Right lung (tissue), 5 donors: ENCODE measurements around the gene MST1. TPM values are rescaled to one million over a fixed set of nuclear protein-coding genes. Genes with fewer than 3 reads are reported as not detected.
A peak's percentile ranks its signal among the peaks of the same experiment; 100 is the strongest.

Experiments used
- DNase-seq, 2 donors: peaks; one replicate each; pipeline ENCODE4 v3.0.0-alpha.2; 2013
- polyA plus RNA-seq, 5 donors: library from polyadenylated mRNA; unstranded; fragments of 120-200 nt; gene quantifications; one replicate each; pipeline versions ENCODE4 v1.2.1 to v1.2.3, GENCODE V29; 2013; ENCODE audit warnings: inconsistent platforms in 1 of 5, low replicate concordance in 1 of 5; ENCODE audit not compliant: insufficient read length in 5 of 5, insufficient read depth in 1 of 5

Gene MST1
- polyA plus RNA-seq, 5 donors, result 21.3 to 54.2 (median 40.5) TPM

DNA sequence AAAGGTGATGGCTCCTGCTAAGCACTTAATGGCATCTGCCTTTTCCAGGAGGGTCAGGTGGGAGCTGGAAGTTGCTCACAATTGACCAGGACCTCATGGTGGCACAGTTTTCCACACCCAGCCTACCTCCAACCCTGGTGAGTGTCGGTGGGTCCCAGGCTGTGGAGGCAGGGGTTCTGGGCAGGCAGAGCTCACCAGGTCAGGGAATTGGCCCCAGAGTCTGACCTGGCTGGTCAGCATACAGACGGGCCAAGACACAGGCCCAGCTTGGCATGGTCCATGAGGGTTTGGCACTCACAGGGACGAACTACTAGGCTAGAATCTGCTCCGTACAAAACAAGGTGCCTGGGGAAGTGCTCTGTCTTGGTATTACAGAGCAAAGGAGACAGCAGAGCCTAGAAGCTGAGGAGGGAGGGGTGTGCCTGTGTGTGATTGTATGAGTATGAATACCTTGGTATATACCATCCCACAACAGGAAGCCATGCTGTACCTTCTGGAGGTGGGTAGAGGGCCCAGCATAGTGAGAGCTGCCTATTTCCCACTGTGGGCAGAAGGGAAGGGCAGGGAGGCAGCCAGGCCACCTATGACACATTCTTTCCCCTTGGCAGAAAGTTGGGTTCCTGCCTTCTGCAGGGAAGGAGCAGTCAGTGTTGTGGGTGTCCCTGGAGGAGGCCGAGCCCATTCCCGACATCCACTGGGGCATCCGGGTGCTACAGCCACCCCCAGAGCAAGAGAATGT is 8.6 kb downstream of the MST1 start:
- DNase-seq, result no peak

DNA sequence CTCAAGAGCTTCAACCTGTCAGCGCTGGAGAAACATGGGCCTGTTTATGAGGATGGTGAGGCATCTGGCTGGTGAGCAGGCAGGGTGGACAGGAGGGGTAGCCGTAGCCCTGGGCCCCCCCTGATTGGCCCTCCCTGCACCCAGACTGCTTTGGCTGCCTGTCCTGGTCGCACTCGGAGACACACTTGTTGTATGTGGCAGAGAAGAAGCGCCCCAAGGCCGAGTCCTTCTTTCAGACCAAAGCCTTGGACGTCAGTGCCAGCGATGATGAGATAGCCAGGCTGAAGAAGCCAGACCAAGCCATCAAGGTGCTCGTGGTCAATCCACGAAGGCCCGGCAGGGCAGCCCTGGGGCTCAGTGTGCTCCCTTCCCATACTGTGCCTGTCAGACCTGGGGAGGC is 13.4 kb downstream of the MST1 start:
- DNase-seq, result no peak

DNA sequence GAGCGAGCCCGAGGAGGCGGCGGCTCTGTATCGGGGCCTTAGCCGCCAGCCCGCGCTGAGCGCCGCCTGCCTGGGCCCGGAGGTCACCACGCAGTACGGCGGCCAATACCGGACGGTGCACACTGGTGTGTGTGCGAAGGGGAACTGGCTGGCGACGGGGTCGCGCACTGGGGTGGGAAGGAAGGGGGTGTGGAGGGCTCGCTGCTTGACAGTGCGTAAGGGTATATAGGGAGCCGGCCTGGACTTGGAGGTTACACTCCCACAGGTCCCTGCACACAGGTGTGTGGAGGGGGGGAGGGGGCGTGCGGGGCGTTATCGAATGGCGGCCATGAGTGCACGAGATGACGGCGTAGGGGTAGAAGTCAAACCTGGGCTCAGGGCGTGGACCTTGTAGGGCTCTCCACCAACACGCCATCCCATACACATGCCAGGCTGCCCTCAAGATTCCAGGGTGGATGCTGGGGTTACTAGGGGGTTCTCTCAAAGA is 14.7 kb downstream of the MST1 start:
- DNase-seq, result no peak

GRCh38 chr3:49673715-49674496 is 15.4 kb downstream of the MST1 start, which contains the start of gene APEH:
TSS of gene APEH (plus strand) at chr3:49674351. CDS start at chr3:49674402, 51 bp downstream.
- DNase-seq, result peak; percentile 96

DNA sequence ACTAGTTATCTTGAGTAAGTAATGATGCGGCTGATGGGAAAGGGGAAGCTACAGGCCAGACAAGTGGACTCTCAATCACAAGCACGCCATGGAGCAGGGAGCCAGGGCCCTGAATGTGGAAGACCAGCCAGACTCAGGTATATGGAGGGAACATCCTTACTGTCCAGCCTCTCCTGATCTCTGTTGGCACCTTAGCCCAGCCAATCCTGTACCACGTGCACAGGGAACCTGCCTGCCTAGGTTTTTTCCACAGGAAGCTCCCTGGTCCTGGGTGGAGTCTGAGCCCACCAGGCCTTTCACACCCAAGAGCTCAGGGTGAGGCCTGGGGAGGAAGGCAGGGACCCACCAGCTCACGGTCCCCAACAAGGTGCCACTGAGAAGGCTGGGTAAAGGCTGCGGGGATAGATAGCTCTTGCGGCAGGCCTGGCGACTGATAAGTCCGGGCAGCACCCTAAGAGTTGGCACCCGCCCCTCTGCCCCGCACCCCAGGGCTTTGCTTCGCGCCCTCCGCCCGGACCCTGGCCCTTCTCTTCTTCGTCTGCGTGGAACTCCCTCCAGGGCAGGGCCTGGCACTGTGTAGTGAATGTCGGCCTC is 16.1 kb downstream of the MST1 start:
- peak in 1 of 2 donors; percentile 6 for DNase-seq

- peak; percentile 38 to 56 for DNase-seq
These were observed 17.7 kb downstream of the MST1 start for GRCh38 chr3:49671291-49672288.

GRCh38 chr3:49670940-49671290 is 18.4 kb downstream of the MST1 start:
- no peak for DNase-seq

DNA sequence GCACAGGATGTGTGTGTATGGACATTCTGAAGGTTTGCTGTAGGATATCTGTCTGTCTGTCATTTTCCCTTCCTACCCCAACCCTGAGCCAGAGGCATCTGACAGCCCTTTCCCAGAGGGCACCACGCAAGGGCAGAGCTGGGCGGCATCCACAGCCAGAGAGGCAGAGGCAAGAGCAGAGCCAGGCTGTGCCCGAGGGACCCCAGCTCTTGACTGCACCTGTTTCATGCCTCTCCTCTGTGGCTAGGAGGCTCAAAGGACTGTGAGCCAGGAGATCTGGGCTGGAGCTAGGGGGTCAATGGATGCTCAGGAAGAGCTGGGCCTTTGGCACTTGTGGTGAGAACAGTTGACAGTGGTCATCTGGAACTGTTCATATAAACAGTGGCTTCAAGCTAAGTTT is 19.9 kb downstream of the MST1 start:
- no peak for DNase-seq

- no peak for DNase-seq
These were observed 20.4 kb downstream of the MST1 start for GRCh38 chr3:49668861-49669260.

DNA sequence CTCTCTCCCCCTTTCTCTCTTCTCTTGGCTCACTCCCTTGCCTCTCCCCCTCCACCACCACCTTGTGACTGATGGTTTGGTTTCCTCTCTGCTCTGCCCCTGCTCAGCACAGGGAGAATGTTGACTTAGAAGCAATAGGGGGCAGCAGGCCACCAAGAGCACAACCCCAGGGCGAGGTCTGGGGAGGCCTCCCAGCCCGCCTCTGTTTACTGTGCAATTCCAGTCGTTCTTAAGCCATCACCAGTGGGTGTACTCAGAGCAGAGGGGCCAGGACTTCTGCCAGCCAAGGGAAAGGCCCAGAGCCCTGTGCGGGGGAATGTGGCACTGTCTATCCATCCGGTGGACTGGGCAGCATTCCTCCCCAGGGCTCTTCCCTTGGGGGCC is 20.9 kb downstream of the MST1 start:
- no peak for DNase-seq

GRCh38 chr3:49667701-49668413 is 21.4 kb downstream of the MST1 start:
- no peak for DNase-seq

DNA sequence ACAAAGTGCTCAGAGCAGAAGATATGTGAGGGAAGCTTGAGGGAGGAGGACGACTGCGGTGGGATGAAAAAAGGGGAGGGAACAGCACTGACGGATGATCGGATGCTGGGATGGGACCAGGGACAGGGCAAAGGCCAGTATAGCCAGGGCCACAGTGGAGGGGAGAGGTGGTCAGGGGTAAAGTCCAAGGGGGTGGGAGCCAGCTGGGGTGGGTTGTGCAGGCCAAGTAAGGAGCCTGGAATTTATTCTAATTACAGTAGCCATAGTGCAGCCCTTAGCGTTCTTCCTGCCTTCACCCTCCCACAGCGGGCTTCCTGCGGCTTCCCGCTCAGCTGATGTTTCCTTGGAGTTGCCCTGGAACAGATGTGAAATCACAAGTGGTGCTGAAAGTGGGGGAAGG is 22.7 kb downstream of the MST1 start:
- DNase-seq, result no peak

GRCh38 chr3:49665822-49666519 is 23.3 kb downstream of the MST1 start:
- no peak for DNase-seq

DNA sequence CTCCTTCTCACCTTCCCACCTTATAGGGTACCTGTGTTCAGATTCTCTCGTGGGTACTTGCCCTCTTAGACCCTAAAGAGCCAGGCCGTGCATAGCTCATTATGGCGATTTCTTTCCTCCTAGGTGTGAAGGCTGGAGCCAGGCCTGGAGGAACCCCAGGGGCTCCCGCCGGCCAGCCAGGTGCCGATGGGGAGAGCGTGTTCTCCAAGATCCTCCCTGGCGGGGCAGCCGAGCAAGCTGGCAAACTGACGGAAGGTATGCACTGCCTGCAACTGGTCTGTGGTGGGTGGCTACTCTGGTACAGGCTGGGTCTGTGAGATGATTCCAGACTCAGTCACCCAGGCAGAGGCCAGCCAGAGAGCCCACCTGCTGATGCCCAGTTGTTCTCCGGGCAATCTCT is 25.0 kb downstream of the MST1 start:
- no peak for DNase-seq

DNA sequence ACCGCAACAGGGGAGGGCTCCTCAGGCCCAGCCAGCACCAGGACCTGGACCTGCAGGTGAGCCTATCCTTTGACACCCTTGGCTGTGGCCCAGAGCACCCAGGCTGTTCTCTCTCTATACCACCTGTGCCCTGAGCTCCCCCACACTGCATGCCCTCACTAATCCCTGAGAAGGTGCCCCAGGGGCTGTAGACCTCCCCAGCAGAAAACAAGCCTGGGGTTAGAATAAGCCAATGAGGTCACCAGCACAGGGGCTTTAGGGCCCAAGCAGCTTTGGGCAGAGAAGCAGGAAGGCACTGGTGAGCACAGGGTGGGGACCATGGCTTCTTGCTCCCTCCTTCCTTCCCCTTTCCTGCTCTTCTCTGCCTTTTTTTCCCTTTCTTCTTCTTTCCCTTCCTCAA is 25.4 kb downstream of the MST1 start:
- DNase-seq, result no peak

DNA sequence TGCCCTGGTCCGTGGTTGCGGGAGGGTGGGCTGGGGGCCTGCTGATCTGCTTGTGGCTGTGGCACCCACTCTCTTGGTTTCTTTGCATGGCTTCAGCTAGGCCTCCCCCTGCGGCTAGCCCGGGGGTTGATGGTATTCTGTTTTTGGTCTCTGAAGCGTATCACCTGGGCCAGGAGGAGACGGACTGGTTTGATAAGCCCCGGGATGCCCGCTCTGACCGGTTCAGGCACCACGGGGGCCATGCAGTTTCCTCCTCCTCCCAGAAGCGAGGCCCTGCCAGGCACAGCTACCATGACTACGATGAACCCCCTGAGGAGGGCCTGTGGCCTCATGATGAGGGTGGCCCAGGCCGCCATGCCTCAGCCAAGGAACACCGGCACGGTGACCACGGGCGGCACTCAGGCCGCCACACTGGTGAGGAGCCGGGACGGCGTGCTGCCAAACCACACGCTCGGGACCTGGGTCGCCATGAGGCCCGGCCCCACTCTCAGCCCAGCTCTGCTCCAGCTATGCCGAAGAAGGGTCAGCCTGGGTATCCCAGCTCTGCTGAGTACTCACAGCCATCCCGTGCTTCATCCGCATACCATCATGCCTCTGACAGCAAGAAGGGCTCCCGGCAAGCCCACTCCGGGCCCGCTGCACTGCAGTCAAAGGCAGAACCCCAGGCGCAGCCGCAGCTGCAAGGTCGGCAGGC is 26.4 kb downstream of the MST1 start:
- DNase-seq, result no peak

GRCh38 chr3:49662021-49662420 is 27.3 kb downstream of the MST1 start:
- no peak for DNase-seq

- no peak for DNase-seq
These were observed 28.0 kb downstream of the MST1 start for GRCh38 chr3:49661281-49661680.

GRCh38 chr3:49659756-49660155 is 29.5 kb downstream of the MST1 start:
- DNase-seq, result no peak

- no peak for DNase-seq
These were observed 30.6 kb downstream of the MST1 start for GRCh38 chr3:49658711-49659110.
